Activated T-cell treated with anti-CD3 and anti-CD28 coated beads for 4 hours (primary cell): ENCODE results near the gene CCDC88C.
A peak's percentile ranks its signal among the peaks of the same experiment; 100 is the strongest.
"Not testable (repeated sequence)": the region's sequence is repeated elsewhere in the genome, so short reads cannot be mapped to it uniquely, and the experiment has no call there.

ENCODE experiments used
- DNase-seq: peaks from one replicate; pipeline ENCODE4 v3.0.0-alpha.2; 2020

CCDC88C gene

GRCh38 chr14:91417120-91417982 is at the start of gene CCDC88C:
CCDC88C (minus strand) TSS chr14:91417820; CDS start chr14:91417690, 130 bp downstream.
- DNase-seq = peak; percentile 68

GRCh38 chr14:91466192-91466591 is 48.6 kb upstream of the CCDC88C start:
- DNase-seq = no peak

- DNase-seq = no peak
Observed at GRCh38 chr14:91464615-91465205, 47.1 kb upstream of the CCDC88C start.

GRCh38 chr14:91458612-91459011 is 41.0 kb upstream of the CCDC88C start:
- DNase-seq = no peak

GRCh38 chr14:91456283-91456682 is 38.7 kb upstream of the CCDC88C start:
- DNase-seq = no peak

GRCh38 chr14:91454580-91454979 is 37.0 kb upstream of the CCDC88C start:
- DNase-seq = no peak

- no peak for DNase-seq
Observed at GRCh38 chr14:91454155-91454554, 36.5 kb upstream of the CCDC88C start.

GRCh38 chr14:91453744-91454143 is 36.1 kb upstream of the CCDC88C start:
- DNase-seq = no peak

- DNase-seq = no peak
Observed at GRCh38 chr14:91444335-91445020, 26.9 kb upstream of the CCDC88C start.

GRCh38 chr14:91439345-91439744 is 21.7 kb upstream of the CCDC88C start:
- DNase-seq = no peak

GRCh38 chr14:91438845-91439244 is 21.2 kb upstream of the CCDC88C start:
- no peak for DNase-seq

GRCh38 chr14:91436266-91436665 is 18.6 kb upstream of the CCDC88C start:
- not testable (repeated sequence) for DNase-seq

GRCh38 chr14:91429385-91429784 is 11.8 kb upstream of the CCDC88C start:
- no peak for DNase-seq

- DNase-seq = not testable (repeated sequence)
Observed at GRCh38 chr14:91428931-91429330, 11.3 kb upstream of the CCDC88C start.

GRCh38 chr14:91425531-91425944 is 7.9 kb upstream of the CCDC88C start:
- DNase-seq = not testable (repeated sequence)

GRCh38 chr14:91424813-91425530 is 7.4 kb upstream of the CCDC88C start:
- DNase-seq = no peak

GRCh38 chr14:91420686-91421085 is 3.1 kb upstream of the CCDC88C start:
- no peak for DNase-seq

GRCh38 chr14:91419451-91419850 is 1.8 kb upstream of the CCDC88C start:
- no peak for DNase-seq

GRCh38 chr14:91419044-91419397 is 1.4 kb upstream of the CCDC88C start:
- DNase-seq = no peak

- DNase-seq = peak; percentile 81
Observed at GRCh38 chr14:91418387-91419043, 895 bp upstream of the CCDC88C start.

- DNase-seq = no peak
Observed at GRCh38 chr14:91417983-91418386, 365 bp upstream of the CCDC88C start.

GRCh38 chr14:91416744-91417119 is 888 bp downstream of the CCDC88C start:
- no peak for DNase-seq
